PC-9 (cell line): Measurements from ENCODE around the gene LLPH.

Experiments
- CTCF ChIP-seq: fragments of 200-600 bp; sonication (generic); conservative IDR thresholded peaks from 2 replicates; pipeline ENCODE4 v1.6.1; 2017; ENCODE audit warnings: mixed run types, antibody characterized with exemption, mild to moderate bottlenecking, moderate library complexity
- EZH2 ChIP-seq: fragments of 200-600 bp; sonication (generic); IDR thresholded peaks from 2 replicates; pipeline ENCODE4 v1.8.0; 2017; ENCODE audit warnings: antibody characterized with exemption, low read depth

GRCh38 chr12:66090157-66090556 is 40.4 kb downstream of the LLPH start:
- TF ChIP-seq CTCF (no peak), EZH2 (no peak)
